GM10847 (cell line): ENCODE results near the gene ITLN1.

Experiments
- POLR2A ChIP-seq: IDR thresholded peaks from 2 replicates; pipeline ENCODE4 v1.6.1; 2011; ENCODE audit not compliant: insufficient read length; ENCODE audit errors: extremely low read depth

ITLN1 gene

DNA sequence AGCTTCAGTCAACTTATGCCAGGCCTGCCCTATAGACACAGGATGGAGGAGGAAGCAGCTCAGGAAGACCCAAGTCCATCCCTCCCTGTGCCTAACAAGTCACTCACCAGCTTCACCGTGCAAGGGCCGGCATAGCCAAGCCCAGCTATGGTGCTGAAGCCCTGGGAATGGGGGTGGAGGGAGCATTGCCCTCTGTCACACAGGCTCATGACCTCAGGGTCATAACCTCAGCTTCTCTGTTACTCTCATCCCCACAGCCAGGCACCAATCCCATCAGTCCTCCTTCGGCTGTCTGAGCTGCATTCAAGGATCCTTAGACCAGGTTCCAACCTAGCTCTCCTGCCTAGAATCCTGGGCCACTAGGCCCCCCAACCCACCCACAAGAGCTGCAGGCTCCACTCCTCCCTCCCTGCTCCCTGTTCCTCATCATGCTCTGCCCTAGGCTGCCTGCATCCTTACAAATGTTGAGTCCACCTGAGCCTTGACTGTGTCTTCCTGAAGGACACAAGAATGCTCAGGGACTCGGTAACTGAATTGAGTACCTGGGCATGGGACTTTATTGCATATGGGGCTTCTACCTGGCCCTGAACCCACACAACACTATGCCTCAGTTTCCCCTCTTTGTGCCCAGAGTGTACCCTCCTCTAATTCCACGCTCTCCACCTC lies 24.0 kb downstream of the ITLN1 start:
- TF ChIP-seq POLR2A: no peak

DNA sequence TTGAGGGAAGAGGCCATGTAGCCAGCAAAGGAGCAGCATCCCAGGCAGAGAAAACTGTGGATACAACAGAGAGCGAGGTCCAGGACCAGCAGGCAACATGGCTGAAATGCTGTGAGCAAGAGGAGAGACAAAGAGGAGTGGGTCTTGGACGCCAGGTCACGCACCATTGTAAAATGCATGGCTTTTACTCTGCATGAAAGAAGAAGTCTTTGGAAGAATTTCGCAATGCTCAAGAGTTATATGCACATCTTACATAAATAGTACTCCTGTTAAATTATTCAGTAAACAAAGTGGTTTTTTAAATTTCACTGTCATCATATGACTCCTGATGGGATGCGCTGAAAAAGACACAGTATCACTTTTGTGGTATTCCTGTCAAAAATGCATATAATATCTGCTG lies 25.8 kb downstream of the ITLN1 start:
- no peak for TF ChIP-seq POLR2A

DNA sequence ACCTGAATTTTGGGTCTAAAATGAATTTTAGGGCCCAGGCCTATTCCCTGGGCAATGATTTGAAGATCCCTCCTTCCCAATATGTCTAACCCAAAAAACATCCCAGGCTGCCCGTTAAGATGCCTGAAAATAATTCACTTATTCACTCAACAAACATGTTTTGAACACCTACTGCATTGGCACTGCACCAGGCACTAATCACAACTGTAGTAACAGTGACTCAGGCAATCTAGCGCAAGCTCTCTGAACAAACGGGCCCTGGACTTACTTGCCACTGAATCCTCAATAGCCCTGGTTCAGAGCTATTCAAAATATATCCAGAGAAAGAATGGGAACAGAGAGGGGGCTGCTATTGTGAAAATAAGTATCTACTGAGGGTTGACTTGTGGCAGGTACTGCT lies 26.5 kb downstream of the ITLN1 start:
- no peak for TF ChIP-seq POLR2A

DNA sequence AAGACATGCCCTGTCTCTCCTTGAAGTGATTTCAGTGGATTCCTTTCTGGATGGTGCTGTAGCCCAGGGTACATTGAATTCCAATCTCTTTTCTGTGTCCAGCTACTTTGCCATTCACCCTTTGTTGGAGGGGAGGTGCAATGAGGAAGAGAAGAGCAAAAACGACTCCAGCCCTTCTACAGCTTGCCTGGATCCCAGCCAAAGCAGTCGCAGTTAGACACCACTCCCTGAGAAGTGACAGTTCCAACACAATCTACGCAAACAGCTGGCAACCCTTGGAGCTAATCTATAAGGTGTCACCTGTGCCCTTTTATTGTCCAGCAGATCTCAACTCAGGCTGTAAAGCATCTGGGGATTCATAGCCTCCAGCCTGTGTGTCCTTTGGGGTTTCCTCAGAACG lies 26.9 kb downstream of the ITLN1 start:
- no peak for TF ChIP-seq POLR2A

DNA sequence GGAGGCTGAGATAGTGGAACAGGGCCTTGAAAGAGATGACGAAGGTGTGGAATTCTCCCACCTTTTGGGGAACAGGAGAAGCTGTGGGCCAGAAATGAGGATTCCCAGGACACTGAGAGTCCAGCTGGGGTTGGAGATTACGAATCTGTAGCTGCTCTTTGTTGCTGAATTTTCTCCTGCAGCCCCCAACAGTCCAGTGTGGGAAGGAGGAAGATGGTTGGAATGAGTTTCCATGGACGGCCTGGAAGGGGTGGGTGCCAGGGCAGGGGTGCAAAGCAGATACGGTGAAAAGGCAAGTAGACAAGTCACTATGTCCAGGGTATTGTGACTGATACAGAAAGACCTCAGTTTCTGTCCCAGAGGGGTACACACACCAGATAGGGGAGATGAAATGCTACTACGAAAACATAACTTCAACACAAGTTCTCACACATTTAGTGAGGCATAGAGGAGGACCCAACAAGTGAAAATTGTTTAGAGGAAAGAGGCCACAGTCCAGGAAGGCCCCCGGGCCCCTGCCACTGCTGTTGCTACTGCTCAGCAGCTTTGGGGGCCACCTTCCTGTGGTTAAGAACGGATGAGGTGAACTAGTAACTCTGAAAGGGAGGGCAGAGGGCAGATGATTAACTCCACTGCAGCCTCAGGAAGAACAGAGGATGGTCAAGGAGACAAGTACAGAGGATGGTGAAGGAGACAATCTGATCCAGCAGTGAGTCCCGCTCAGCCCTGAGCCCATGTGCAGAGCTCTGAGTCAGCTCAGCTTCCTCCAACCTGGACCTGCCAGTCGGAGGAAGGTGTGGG lies 29.6 kb downstream of the ITLN1 start:
- TF ChIP-seq POLR2A: no peak

DNA sequence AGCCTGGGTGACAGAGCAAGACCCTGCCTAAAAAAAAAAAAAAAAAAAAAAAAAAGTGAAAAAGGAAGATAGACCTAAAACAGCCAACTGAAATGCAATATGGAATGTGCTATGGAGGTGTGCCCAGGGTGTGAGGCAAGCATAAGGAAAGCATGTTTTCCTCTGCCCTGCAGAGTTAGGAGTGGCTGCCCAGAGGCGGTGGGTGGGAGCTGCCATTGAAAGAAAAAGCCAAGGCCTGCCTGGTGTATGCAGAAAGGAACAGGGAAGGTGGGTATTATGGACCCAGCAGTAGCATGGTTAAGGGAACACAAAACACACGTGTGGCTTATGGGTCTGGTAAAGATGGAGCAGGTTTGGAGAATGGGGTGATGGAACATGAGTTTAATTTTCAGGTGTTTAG lies 31.2 kb downstream of the ITLN1 start:
- TF ChIP-seq POLR2A: no peak

DNA sequence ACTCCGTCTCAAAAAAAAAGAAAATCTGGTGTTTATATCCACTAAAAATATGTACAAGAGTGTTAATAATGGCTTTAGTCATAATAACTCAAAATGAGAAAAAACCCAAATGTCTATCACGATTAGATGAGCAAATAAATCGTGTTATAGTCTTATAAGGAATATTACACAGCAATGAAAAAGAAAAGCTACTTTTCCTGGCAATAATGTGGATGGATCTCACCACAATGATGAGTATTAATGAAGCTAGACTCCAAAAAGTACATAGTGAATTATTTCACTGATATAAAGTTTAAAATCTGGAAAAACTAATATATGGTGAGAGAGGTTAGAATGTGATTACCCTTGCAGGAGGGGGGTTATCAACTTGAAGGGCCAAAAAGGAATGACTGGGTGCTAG lies 32.0 kb downstream of the ITLN1 start:
- TF ChIP-seq POLR2A: no peak

DNA sequence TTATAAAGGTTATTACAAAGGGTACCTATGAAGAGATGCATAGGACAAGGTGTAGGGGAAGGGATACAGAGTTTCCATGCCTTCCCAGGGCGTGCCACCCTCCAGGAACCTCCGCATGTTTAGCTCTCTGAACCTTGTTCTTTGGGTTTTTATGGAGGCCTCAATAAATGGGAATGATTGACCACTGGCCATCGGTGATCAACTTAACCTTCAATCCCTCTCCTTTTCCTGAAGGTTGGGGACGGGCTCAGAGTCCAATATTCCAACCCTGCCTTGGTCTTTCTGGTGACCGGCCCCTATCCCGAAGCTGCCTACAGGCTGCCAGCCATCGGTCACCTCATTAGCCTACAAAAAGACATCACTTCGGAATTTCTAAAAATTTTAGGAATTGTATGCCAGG lies 34.0 kb downstream of the ITLN1 start:
- no peak for TF ChIP-seq POLR2A

DNA sequence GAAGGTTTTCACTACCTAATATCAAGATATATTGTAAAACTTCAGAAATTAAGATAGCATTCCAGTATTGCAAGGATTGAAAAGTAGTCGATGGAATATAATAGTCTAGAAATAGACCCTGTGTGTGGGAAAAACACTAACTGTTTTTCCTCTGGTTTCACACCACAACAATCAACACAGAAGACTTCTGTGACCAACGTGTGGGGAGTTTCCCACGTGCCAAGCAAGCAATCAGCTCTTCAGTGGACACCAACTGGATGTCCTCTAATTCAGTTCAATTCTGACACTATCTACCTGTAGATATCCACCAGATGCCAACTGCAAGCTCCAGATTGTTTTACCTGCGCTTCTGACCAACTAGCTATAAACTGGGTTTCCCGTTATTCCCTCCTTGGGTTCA lies 34.4 kb downstream of the ITLN1 start:
- TF ChIP-seq POLR2A: no peak

DNA sequence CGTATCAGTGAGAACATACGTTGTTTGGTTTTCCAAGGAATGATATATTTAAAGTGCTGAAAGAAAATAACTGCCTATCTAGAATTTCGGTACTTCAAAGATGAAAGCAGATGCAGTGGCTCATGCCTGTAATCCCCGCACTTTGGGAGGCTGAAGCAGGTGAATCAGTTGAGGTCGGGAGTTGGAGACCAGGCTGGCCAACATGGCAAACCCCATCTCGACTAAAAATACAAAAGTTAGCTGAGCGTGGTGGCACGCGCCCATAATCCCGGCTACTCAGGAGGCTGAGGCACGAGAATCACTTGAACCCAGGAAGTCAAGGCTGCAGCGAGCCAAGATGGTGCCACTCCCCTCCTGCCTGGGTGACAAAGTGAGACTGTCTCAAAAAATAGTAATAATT lies 38.7 kb downstream of the ITLN1 start:
- TF ChIP-seq POLR2A: no peak

DNA sequence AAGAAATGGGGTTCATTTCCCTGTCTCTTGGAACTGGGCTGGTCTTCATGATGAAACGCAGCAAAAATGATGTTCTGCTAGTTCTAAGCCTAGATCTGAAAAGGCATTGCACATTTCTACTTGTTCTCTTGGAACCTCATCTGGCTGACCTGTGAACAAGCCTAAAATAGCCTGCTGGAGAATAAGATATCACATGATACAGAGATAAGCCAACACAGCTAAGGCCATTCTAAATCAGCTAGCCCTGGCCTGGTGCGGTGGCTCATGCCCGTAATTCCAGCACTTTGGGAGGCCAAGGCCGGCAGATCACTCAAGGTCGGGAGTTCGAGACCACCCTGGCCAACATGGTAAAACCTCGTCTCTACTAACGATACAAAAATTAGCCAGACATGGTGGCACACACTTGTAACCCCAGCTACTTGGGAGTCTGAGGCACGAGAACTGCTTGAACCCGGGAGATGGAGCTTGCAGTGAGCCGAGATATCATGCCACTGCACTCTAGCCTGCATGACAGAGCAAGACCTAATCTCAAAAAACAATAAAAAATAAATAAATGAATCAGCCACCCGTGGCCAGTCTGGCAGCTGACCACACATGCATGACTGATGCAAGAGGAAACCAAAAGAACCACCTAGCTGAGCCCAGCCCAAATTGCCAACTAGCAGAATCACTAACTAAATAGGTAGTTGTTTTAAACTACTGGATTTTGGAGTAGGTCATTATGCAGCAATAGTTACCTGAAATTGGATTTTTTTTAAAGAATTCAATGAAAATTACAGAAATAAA lies 40.3 kb downstream of the ITLN1 start:
- TF ChIP-seq POLR2A: no peak

DNA sequence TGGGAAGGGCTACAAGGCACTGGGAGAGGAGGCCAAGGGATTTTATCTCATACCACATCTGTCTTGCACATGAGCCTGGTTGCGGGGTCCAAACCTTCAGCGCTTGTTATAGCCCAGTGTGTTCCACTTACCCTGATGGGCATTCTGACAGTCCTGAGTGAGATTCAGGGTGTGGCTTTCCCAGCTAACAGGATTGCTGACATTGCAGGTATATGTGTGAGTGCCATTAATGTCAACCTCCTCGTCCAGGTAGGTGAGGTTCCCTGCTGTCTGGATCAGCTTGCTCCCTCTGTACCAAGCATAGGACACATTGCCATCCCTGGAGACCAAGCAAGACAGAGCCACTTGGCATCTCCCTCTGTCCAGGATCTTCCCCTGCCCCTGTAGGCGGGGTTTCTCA lies 43.9 kb downstream of the ITLN1 start:
- no peak for TF ChIP-seq POLR2A

DNA sequence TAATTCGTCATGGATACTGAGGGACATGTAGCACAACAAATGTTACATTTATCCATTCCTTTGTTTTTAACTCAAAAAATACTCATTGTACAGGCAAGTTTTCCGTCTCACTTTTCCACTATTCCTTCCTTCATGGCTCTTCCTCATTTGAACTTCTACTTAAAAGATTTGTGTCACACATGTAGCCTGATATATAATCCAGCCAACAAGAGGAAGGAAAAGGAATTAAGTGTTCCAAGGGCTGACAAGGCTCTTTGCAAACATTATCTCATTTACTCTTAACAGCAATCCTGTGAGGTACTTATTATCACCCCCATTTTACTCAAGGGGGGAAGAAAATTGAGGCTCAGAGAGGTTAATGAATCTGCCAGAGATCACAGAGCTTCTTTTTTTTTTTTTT lies 45.2 kb downstream of the ITLN1 start:
- no peak for TF ChIP-seq POLR2A

DNA sequence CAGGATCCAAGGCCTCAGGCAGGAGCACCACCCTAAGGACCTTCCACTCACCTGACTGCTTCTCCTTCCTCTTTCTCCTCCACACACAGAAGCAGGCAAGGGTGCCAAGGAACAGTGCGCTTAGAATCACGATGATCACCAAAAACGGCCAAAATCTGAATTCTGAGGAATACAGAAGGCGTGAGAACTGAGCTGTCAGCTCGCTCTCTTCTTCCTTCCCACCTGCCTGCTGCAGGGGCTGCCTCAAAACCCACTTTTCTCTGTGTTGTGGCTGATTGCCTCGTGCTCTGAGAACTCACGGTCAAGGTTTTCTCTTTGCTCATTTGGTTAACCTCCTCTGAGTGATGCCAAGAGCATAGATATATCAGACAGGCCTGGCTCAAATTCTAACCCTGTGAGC lies 46.1 kb downstream of the ITLN1 start:
- TF ChIP-seq POLR2A: no peak

DNA sequence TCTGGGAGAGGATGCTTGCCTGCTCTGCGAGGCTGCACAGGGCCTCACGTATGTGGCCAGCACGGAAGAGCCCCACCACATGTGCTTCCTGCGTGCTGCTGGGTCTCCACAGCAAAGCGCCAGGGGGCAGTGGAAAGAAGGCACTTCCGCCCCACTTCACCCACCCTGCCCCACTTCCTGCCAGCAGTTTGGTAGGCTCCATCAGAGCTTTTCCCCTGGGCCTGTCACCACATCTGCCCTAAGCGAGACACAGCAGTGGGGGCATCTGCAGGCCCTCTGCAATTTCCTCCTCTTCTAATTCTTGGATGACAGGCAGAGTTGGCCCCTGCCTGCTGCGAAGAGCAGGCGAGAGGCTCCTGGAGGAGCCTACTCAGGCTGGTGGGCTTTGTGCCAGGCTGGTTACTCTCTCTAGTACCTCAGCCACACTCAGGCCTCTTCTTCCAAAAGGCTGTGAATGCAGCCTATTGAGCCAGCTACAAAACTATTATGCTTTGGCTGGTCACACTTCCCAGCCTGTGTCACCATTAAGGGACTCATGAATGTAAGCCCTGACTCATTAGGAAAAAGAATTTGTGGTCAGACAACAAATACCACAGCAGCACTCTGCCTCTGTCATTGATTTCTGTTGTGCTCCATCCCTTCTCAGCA lies 47.3 kb downstream of the ITLN1 start:
- TF ChIP-seq POLR2A: peak; percentile 27

DNA sequence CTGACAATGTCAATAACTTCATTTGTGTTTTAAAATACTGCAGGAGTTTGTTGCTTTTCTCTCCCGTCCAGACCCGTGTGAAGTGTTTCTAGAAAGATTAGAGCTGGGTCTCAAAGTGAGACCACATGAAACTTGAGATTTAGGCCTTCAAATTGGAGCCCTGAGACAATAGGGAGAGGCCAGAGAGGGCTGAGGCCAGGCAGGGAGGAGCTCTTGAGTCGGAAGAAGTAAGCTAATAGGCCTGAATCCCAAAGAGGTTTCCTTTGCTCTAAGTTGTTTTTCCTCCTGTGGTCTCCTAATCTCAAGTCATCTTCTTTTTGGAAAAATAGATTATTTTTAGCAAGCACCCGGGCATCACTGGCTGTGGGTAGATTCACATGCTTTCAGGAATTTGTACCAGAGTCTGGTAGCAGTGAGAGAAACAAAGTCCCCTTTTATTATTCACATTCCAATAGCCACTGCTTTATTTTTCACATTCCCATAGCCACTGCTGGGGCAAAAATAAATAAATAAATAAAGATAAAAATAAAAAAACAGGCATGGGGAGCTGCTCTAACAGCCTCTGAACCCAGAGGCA lies 47.9 kb downstream of the ITLN1 start:
- TF ChIP-seq POLR2A: no peak

DNA sequence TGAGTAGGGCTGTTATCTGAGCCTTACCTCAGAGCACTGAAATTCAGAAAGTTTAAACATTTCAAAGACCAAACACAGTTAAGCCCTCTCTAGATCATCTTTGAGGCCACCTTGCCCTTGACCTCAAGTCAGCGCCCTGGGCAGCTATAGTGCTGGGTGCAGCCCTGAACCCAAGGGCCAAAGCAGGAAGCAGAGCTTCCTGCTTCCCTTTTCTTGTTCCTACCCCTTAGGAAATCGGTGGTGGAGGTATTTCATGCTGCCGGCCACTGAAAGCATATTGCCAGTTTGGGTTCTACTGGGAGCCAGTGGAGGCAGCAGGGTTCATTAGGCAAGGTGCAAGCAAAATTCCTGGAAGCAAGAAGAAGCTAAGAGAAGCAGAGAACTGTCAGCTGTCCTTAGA lies 48.4 kb downstream of the ITLN1 start:
- no peak for TF ChIP-seq POLR2A
